T-helper 22 cell (primary cell): ENCODE data around the gene EYS.

Experiments used
- DNase-seq: peaks from one replicate; pipeline ENCODE4 v3.0.0-alpha.2; 2020; ENCODE audit warnings: low read depth

EYS gene

DNA sequence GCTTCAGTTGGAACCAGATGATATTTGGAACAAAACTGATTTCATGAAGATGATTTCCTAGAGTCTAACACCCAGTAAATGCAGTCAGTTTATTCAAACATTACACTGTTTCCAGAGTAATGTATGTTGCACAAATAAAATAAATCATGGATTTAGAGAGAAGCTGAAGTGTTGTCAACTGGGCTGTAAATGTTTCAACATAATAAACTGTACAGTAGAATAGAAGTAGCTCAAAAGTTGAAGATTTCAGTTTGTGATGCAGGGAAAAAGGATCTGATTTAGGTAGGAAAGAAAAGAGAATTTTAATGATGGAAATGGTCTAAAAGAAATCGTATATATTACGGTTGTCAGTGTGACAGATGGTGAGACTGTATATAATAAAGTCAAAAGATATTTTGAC lies 985.2 kb downstream of the EYS start:
- no peak for DNase-seq

DNA sequence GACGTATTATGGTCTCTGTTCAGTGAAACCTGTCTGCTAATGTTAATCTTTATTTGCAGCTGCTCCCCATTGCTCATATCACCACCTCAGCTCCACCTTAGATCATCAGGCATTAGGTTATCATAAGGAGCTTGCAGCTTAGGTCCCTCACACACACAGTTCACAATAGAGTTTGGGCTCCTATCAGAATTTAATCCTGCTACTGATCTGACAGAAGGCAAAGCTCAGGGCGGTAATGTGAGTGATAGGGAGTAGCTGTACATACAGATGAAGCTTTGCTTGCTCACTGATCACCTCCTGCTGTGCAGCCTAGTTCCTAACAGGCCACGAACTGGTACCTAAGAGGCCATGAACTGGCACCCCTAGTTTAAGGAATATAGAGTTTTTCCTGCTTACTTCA lies 989.7 kb downstream of the EYS start:
- DNase-seq: no peak

DNA sequence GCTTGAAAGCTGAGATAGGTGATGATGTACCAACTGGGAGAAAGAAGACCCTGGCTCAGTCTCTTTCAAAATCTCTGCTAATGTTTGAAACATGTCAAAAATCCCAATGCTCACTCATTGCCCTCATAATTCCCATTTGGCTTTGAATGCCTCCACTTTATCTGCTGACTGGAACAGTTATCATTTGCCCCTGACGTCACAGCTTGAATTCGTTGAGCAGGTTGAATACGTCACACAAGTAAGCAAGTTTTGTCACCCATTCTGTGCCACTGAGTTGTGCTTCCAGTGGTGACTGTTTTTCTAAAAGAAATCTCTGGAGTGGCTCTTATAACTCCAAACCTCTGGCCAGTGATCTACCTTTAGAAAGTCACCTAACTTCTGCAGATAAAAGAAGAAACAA lies 991.4 kb downstream of the EYS start:
- DNase-seq: no peak

DNA sequence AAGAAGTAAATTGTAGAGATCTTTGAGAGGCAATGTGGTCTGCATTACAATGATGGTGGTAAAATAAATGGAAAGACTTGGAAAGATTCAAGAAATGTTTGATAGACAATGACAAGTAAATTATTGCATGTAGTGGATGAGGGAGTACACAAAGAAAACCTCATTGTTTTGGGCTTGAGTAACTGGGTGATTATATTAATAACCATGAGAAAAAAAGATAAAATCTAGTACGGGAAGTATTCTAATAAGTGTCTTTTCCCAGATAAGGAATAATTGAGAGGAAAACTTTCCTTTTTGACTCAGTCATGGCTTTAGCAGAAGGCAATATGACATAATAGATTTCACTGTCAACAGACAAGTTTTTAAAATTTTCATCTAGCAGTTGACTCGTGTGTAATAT lies 993.0 kb downstream of the EYS start:
- DNase-seq: no peak

DNA sequence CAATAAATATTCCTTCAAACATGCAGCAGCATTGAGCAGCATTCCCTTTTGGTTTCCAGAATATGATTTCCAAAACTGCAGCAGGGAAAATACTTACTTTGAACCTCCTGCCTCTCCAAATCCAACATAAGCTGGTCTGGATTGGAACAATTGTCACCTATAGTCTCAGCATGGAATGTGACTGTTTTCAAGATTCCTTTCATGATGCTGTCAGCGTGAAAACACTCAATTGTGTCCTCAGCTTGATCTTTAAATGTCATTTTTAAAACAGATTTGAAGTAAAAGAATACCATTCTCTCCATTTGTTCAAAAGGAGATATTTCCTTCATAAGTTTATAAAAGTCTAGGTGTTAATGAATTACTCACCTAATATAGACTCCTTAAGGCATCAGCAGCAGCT lies 993.9 kb downstream of the EYS start:
- no peak for DNase-seq

DNA sequence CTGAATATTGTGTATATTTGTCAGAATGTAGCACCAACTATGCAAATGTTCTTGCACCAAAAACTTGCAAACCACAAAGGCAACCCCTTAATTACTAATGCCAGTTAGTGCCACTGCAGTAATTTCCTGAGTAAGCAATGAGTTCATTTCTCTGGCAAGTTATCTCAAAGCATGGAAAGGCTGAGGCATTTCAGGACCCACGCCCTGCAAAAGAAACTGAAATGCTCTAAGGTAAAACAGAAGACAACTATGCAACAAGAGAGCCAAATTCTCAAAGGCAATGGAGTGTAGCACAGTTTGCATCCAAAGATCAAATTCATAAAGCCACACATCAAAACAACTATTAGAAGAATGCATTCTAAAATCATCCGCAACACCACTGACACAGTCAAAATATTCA lies 994.4 kb downstream of the EYS start:
- DNase-seq: no peak

DNA sequence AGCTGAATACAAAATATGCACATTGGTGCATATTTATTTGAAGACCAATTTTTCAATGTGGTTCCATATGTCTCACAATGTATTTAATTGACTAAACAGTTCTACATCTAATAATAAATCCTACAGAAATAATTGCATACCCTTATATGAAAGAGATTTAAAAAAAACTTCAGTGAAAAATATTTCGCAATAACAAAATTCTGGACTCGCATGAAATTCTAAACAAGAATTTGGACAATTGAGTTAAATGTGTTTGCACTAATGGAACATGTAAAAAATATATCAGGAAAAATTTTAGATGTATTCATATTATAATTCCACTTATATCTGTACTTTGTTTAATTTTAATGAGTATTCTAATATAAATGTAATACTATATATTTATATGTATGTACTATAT lies 1003.1 kb downstream of the EYS start:
- DNase-seq: no peak

DNA sequence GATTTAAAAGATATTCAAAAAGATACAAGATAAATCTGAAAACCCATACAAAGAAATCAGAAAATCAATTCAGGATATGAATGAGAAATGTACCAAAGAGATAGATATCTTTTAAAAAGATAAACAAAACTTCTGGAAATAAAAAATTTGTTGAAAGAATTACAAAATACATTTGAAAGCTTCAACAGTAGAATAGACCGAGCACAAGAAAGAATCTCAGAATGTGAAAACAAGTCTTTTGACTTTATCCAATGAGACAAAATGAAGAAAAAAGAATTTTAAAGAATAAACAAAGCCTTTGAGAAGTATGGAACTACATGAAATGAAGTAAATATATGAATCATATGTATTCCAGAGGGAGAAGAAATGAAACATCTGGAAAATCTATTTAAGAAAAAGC lies 1011.0 kb downstream of the EYS start:
- no peak for DNase-seq

DNA sequence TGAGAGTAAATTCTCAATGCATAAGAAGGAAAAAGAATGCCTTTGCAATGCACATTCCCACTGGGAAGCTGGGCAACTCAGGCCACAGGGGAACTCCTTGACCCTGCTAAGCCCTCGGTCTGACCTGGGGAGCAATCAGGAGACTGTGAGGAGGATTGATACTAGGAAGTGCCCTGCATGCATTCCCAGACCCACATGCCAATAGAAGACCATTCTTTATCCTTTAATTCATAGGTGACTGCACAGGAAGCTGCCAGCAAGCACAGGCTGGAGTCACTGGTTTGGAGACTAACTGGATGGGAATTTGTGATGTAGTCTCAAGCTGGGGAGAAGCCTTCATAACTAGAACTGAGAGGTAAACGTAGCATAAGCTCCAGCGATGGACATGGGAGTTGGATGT lies 1012.7 kb downstream of the EYS start:
- no peak for DNase-seq

DNA sequence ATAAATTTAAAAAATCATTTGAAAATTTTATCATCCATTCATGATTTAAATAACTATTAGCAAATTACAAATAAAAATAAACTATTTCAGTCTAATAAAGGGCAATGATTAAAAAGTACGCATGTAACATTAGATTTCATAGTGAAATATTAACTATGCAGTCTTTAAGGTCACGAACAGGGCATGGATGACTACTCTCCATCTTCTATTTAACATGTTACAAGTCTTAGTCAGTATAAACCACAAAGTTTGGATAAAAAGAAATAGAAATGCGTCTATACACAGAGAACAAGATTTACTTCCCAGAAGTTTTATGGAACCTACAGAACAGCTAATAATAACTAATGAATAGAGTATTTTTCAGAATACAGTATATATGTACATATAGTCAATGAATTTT lies 1016.0 kb downstream of the EYS start:
- no peak for DNase-seq

DNA sequence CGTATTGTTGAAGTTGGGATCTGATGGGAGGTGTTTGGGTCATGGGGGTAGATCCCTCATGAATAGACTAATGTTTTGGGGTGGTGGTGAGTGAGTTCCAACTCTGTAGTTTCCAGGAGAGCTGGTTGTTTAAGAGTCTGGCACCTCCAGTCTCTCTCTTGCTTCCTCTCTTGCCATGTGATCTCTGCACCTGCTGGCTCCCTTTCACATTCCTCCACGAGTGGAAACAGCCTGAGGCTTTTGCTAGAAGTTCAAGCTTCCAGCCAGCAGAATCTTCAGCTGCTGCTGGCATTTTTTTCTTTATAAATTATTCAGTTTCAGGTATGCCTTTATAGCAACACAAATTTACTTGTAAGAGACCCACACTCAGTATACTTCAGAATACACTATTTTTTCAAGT lies 1021.6 kb downstream of the EYS start:
- DNase-seq: no peak

DNA sequence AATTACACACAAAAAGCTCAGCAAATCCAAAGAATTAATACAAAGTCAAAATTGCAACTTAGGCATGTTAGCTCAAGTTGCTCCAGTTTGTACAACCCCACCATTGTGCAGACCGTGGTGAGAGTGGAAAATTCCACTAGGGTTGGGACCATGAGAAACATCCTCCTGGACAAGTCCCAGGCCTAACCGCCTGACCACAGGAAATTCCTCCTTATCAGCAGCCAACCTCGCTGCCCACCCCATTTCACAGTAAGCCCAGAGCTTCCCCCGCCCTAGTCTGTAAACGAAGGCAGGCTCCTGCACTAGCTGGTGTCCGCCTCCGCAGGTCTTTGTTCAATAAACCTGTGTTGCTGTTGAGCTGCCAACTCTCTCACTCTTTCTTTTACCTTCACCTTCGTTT lies 1023.3 kb downstream of the EYS start:
- DNase-seq: no peak

DNA sequence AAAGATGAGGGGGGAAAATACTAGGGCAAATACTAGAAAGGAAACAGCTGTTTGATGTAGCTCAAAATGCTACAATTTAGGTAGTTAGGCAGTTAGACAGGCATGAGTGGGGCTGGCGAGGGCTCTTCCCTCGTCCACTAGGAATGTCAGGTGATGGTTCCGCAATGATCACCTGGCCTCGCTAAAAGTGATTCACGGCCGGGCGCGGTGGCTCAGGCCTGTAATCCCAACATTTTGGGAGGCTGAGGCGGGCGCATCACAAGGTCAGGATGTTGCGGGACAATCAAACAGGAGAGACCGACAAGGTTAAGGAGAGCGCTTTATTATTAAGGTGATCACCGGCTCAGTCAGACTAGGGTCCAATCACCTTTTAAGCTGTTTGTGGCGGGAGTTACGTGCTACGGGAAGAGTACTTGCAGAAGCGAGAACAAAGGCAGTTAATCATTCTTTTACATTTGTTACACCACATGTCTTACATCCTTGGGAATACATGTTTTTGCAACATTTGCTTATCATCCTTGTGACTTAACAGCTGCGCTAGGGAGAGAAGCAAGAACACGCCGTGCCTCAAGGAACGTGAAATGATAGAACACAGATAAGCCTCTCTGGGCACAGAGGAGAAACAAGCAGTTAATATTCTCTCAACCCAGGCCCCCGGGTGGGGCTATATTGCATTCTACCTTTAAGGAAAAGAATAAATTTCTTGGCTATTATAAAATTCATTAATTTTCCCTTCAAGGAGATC lies 1025.4 kb downstream of the EYS start:
- DNase-seq: no peak

DNA sequence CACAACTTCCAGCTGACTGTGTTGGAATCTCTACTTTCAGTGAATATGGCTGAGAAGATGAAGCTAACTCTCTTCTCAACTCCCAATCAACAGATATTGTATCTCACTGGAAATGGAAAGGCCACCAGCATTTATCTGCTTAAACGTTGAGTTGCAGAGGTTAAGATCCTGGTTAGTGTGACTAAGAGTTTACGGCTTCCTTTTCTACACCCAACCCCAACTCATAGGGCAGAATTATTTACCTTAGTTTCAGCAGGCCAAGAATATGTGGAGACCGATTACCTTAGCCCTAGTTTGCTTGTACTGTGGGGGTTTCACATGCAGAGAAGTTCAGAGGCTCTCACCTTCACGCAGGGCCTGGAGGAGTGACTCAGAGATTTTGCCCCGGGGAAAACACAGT lies 1026.6 kb downstream of the EYS start:
- no peak for DNase-seq

DNA sequence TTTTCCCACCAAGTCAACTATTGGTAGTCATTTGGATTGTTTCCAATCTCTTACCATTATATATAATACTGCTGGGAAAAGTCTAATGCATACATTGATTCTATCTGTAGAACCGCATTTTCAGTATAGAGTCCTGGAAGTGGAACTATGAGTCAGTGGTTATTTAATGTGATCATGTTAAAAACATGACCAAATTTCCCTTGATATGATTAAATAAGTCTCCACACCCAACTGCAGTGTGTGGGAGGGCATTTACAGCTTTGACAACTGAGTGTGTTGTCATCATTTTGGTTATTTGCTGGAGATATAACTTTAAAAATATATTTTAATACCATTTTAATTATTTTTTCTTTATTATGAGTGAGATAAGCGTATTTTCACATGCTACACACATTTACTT lies 1027.6 kb downstream of the EYS start:
- no peak for DNase-seq

DNA sequence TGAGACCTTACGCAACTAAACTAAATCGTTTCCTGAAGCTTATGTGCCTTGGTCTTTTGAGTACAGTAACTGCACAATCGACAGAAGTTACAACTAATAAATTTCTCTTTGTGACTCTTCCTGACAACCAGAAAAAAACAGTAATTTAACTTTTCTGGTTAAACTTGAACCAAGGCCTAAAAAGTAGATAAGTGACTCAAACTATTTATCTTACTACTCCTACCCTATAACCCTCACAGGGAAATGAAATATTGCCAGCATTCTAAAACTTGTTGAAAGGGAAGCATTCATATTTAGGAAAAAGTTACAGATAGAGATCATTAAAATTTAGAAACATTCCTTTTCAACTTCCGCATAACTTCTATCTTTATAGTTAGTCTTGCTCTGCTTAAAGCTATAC lies 1034.4 kb downstream of the EYS start:
- no peak for DNase-seq

DNA sequence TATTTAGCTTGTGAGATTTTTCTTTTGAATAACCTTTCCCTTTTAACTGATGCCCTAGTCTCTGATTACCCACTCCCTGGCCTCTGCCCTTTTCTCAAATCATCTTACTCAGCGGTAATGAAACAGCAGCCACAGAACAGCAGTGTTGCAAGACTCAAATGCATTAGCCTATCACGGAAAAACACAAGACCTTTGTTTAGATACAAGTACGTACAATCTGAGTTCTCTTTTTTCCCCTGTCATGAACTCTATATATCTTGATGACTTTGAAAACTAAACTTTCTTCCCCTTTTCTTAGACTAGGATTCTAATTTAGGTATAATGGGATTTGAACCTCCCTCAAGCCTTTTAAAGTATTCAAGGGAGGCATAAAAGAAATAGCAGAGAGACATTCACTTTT lies 1034.9 kb downstream of the EYS start:
- DNase-seq: no peak

DNA sequence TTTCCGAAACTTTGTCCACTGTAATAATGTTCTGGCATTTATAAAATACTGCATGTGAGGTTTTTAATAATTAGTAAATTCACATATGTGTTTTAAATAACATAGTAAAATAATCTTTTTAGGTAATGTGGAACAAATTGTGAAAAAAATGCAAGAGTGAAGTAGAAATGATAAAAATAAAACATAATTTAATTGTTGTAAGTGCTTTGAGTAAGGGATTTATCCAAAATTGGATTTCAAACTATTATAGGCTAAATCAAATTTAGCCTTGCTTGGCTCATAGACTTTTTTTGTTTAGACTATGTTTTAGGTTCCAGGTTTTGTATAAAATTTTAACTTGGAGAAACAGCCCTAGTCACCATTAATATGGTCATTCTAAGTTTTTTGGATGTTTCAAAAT lies 1041.9 kb downstream of the EYS start:
- DNase-seq: no peak

DNA sequence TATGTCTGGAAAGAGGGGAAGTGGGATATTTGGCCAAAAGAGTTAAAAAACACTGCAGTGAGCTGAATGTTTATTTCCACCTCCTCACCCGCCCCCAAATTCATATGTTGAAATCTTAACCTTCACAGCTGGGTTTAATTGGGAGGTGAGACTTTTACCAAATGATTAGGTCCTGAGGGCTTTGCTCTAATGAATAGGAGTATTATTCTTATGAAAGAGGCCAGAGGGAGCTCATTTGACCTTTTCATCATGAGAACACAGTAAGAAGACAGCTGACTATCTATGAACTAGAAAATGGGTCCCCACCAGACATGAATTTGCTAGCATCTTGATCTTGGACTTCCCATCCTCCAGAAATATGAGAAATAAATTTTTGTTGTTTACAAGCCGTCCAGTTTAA lies 1042.5 kb downstream of the EYS start:
- DNase-seq: no peak

DNA sequence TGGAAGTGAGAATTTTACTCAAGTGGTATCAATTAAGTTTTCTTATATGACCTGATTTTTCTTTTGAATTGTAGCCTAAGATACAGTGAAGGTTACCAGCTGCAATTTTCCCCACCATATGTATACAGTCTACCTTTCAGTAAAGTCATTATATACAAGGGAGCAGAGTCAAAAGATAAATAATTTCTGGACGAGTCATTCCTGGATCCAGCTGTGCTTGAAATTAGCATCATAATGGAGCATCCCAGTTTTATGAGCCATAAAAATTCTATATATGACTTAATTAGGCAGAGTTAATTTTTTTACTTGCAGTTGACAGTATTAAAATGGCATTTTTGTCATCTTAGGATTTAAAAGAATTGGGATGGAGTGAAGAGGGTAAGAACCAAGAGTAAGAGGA lies 1063.0 kb downstream of the EYS start:
- DNase-seq: no peak

DNA sequence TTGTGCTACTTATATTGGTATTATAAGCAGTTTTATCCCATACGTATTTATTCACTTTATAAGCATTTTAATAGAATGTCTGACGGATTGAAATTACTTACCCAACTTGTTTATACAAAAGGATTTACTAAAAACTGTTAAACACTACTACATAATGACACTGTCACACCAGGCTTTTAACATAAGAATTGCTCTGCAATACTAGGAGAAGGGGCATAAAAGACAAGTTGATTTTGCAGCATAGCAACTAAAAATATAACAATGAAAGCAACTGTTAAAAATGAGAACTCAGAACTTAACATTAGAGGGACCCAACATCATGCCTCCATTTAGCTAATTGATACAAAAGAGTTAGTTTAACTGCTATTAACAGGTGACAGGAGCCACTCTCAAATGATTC lies 1076.1 kb downstream of the EYS start:
- no peak for DNase-seq

DNA sequence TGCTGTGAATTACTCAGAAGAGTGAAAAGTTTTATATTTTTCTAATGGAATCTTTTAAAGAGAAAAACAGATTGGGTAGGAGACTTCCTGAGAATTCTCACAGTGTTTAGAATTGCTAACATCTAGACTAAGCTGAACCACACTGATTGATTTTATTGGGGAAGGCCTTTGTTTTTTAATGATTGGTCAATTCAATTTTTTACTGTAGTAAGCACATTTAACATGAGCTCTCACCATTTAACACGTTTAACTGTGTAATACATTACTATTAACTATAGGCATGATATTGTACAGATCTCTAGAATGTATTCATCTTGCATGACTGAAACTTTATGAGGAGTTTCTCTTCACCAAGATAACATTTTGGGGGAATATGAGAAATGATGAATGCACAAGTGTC lies 1084.1 kb downstream of the EYS start:
- DNase-seq: no peak

DNA sequence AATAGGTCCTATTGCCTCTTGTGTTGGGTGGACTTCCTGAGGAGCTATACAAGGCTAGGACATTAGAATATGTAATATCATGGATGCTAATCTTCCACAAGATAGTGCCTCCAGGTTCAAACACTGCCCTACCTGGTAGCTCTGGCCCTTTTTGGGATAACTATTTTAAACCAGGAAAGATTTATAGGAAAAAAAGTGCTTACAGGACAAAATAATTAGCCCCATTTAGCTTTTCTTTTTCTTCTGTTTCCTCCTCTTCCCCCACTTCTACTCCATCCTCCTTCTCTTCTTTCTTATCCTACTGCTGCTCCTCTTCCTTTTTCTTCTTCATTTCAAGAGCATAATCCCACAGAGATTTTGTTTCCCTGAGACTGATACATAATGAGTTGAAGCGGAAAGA lies 1104.0 kb downstream of the EYS start:
- no peak for DNase-seq

DNA sequence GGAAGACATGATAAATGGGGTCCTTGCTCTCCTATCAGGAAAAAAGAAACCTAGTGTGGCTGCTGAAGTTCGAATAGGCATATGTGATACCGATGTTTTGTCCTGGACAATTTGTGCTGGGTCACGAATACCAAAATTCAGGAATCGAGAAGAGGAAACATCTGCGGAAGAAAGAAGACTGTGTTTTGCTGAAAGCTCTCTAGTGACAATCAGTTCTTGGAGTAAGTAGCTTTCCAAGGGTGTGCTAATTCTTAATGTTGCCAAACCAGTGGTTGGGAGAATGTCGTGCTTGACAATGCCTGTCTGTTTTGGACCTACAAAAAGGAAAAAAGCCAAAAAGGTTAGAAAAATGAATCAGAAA lies 1115.4 kb downstream of the EYS start:
- DNase-seq: no peak
